Pons (tissue), 1 donor: ENCODE measurements around the gene PNMA1.
"Not testable (repeated sequence)": the region's sequence is repeated elsewhere in the genome, so short reads cannot be mapped to it uniquely, and the experiment has no call there.

Source experiments
- DNase-seq: peaks from one replicate; pipeline ENCODE4 v3.0.0-alpha.2; 2016; ENCODE audit warnings: low spot score

The PNMA1 gene

GRCh38 chr14:73715707-73716106, 1.5 kb upstream of the PNMA1 start:
- DNase-seq = no peak

- DNase-seq = peak; percentile 38
Measured at GRCh38 chr14:73714656-73715081, 485 bp upstream of the PNMA1 start.

GRCh38 chr14:73713206-73713802, 880 bp downstream of the PNMA1 start:
- DNase-seq = peak; percentile 53

GRCh38 chr14:73712540-73713180, 1.5 kb downstream of the PNMA1 start:
- DNase-seq = peak; percentile 36

GRCh38 chr14:73712071-73712506, 2.1 kb downstream of the PNMA1 start:
- DNase-seq = no peak

- DNase-seq = no peak
Measured at GRCh38 chr14:73710737-73711136, 3.4 kb downstream of the PNMA1 start.

GRCh38 chr14:73709904-73710469, 4.2 kb downstream of the PNMA1 start:
- DNase-seq = no peak

- not testable (repeated sequence) for DNase-seq
Measured at GRCh38 chr14:73708076-73708475, 6.1 kb downstream of the PNMA1 start.

- no peak for DNase-seq
Measured at GRCh38 chr14:73700325-73700724, 13.9 kb downstream of the PNMA1 start.

GRCh38 chr14:73696466-73697400, 17.5 kb downstream of the PNMA1 start:
- DNase-seq = no peak

- no peak for DNase-seq
Measured at GRCh38 chr14:73695997-73696396, 18.2 kb downstream of the PNMA1 start.

- no peak for DNase-seq
Measured at GRCh38 chr14:73695082-73695481, 19.1 kb downstream of the PNMA1 start.

GRCh38 chr14:73694083-73694482, 20.1 kb downstream of the PNMA1 start:
- no peak for DNase-seq

GRCh38 chr14:73686901-73687300, 27.3 kb downstream of the PNMA1 start:
- no peak for DNase-seq

GRCh38 chr14:73685328-73685727, 28.9 kb downstream of the PNMA1 start:
- no peak for DNase-seq

GRCh38 chr14:73684627-73685026, 29.6 kb downstream of the PNMA1 start:
- no peak for DNase-seq

GRCh38 chr14:73680821-73681220, 33.4 kb downstream of the PNMA1 start:
- DNase-seq = no peak

GRCh38 chr14:73678698-73679097, 35.5 kb downstream of the PNMA1 start:
- no peak for DNase-seq

- no peak for DNase-seq
Measured at GRCh38 chr14:73674986-73675385, 39.2 kb downstream of the PNMA1 start.

- DNase-seq = no peak
Measured at GRCh38 chr14:73667854-73668253, 46.3 kb downstream of the PNMA1 start.

GRCh38 chr14:73666583-73666982, 47.6 kb downstream of the PNMA1 start:
- DNase-seq = no peak

GRCh38 chr14:73665130-73665529, 49.1 kb downstream of the PNMA1 start:
- DNase-seq = no peak
